HG02852 (cell line): ENCODE results near the gene GABRQ.
A peak's percentile ranks its signal among the peaks of the same experiment; 100 is the strongest.
"Not testable (repeated sequence)": the region's sequence is repeated elsewhere in the genome, so short reads cannot be mapped to it uniquely, and the experiment has no call there.

ENCODE experiments used
- ATAC-seq: cut with Tn5 transposase; IDR thresholded peaks from one replicate; pipeline ENCODE4 v1.9.1; 2021; ENCODE audit warnings: mild to moderate bottlenecking, moderate library complexity; ENCODE audit not compliant: unreplicated experiment

GABRQ gene

DNA sequence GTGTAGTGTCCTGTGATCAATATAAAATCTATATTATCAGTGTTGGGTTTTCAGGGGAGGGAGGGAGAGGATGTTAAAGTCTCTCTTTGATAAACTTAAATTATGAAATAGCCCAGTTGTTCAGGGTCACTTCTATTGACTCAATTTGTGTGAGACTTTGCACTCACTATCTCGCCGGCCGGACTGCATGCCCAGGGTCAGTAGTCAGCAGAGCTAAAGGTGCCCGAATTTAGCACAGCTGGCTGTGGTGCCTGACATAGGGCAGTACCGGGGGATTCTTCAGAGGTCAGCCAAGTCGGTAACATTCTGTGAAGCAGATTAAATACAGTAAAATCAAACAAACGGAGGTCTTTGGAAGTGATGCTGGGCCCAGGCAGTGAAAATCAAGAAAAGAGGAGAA is 19.2 kb downstream of the GABRQ start:
- ATAC-seq: no peak

DNA sequence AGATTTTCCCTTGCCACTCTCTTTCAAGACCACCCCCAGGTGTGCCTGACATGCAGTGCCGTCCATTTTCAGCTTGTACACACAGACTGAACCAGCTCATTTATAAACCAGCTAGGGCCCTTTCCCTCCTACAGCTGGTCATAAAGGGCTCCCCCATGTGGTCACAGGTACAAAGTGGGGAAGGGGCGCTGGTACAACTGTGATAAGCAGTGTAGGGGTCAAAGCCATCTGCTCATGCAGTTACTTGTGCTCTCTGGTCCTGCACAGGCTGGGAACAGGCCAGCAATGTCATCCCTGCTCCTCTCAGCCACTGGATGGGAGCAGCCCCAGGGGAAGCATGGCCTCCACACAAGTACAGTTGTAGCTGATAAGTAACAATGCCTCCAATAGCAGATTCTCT is 20.6 kb downstream of the GABRQ start:
- no peak for ATAC-seq

DNA sequence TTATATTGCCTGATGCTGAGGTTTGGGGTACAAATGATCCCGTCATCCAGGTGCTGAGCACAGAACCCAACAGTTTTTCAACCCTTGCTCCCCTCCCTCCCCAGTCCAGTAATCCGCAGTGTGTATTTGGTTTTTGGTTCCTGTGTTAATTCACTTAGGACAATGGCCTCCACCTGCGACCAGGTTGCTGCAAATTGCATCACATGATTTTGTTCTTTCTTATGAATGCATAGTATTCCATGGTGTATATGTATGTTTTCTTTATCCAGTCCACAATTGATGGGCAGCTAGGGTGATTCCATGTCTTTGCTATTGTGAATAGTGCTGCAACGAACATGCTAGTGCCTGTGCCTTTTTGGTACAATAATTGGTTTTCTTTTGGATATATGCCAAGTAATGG is 25.4 kb downstream of the GABRQ start:
- no peak for ATAC-seq

DNA sequence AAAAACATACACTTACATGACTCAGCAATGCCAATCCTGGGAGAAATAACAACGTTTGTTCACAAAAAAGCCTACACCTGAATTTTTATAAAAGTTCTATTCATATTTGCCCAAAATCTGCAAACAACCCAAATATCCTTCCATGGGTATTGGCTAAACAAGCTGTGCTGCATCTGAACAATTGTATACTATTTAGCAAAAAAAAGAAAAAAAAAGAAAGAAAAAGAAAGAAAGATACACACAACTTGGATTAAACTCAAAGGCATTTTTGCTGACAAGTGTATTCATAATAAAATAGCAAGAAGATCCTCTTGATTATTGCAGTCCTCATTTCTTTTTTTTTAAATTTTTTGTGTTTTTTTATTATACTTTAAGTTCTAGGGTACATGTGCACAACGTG is 36.4 kb downstream of the GABRQ start:
- ATAC-seq: no peak

DNA sequence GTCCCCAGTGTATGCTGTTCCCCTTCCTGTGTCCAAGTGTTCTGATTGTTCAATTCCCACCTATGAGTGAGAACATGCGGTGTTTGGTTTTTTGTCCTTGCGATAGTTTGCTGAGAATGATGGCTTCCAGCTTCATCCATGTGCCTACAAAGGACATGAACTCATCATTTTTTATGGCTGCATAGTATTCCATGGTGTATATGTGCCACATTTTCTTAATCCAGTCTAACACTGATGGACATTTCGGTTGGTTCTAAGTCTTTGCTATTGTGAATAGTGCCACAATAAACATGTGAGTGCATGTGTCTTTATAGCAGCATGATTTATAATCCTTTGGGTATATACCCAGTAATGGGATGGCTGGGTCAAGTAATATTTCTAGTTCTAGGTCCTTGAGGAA is 37.0 kb downstream of the GABRQ start:
- not testable (repeated sequence) for ATAC-seq

DNA sequence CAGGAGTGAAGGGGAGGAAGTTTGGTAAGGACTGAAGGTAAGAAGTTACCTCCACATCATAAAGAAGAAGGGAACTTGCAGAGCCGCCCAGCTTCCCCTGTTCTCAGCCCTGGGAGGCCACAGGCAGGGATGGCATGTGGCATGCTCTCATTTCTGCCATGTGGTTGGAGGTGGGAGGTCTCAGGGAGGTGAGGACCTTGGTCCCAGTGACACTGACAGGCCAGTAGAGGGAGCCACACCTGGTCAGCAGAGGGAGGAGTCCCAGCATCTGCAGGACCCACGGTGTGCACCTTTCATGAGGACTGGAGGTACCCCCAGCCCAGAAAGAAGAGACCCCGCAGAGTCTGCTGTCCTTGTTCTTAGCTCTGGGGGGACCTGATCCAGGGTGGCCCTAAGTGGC is 43.3 kb downstream of the GABRQ start:
- peak; percentile 92 for ATAC-seq

DNA sequence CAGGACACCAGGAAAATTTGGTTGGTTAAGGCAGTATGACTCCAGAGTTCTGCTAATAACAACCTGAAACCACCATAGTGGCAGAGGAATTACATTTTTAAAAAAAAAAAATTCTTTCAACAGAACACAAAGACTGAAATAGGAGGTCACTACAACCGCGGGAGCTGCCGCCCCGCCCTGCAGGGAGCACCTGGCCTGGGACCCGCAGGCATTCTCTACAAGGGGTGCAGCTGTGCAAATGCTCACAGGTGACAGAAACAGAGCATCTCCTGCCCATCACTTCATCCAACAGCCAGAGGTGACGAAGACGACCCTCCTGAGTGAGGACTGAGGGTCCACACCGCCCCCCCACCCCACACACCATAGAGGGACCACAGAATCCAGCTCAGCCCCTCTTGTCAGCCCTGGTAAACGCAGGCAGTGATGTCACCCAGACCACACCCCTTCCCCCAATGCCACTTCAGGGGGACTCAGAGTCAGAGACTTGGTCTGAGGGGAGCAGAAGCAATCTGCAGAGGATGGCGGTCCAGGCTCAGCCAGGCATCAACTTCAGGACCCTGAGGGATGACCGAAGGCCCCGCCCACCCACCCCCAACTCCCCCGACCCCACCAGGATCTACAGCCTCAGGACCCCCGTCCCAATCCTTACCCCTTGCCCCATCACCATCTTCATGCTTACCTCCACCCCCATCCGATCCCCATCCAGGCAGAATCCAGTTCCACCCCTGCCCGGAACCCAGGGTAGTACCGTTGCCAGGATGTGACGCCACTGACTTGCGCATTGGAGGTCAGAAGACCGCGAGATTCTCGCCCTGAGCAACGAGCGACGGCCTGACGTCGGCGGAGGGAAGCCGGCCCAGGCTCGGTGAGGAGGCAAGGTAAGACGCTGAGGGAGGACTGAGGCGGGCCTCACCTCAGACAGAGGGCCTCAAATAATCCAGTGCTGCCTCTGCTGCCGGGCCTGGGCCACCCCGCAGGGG is 60.5 kb downstream of the GABRQ start, which contains the start of gene MAGEA3:
MAGEA3 (plus strand) TSS at position 843 of the 980 bp plus-strand sequence. CDS start 2,039 bp downstream, outside the sequence.
- ATAC-seq: not testable (repeated sequence)

DNA sequence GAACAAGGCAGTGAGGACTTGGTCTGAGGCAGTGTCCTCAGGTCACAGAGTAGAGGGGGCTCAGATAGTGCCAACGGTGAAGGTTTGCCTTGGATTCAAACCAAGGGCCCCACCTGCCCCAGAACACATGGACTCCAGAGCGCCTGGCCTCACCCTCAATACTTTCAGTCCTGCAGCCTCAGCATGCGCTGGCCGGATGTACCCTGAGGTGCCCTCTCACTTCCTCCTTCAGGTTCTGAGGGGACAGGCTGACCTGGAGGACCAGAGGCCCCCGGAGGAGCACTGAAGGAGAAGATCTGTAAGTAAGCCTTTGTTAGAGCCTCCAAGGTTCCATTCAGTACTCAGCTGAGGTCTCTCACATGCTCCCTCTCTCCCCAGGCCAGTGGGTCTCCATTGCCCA is 62.7 kb downstream of the GABRQ start:
- not testable (repeated sequence) for ATAC-seq

DNA sequence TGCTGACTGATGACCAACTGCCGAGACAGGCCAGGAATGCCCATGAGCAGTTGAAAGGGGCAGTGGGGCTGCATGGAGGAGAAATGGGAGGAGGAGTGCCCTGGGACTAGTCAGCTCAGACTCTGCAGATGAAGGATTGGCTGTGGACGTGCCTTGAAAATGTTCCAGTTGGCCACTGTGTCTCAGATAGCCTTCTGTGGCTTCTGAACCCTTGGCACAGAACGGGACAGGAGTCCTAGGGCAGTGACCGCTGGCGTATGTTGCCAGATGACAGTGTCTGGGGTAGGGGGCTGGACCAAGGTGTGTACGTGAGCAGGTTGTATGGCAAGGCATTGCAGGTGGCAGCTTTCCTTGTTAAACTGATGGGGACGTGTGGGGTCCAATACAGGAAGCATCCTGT is 68.8 kb downstream of the GABRQ start:
- ATAC-seq: not testable (repeated sequence)
